Panc1 (cell line): ENCODE data around the gene MYO18B.

Experiments
- POLR2AphosphoS5 ChIP-seq: IDR thresholded peaks from 2 replicates; pipeline ENCODE4 v1.6.1; 2012; ENCODE audit warnings: mild to moderate bottlenecking, low read depth, low read length, moderate library complexity
- TF ChIP-seq, protein P1 (sequence below): fragments of 450-650 bp; IDR thresholded peaks from 2 replicates; pipeline ENCODE4 v1.5.1; 2017; ENCODE audit warnings: mild to moderate bottlenecking
- TF ChIP-seq, protein P2 (sequence below), 2 experiments: IDR thresholded peaks; 2 replicates each; pipeline ENCODE4 v1.6.1; 2011 to 2012; ENCODE audit warnings: low read depth in 2 of 2, control low read depth in 1 of 2, low read length in 1 of 2, mild to moderate bottlenecking in 1 of 2, moderate library complexity in 1 of 2; ENCODE audit not compliant: insufficient read depth in 1 of 2

DNA sequence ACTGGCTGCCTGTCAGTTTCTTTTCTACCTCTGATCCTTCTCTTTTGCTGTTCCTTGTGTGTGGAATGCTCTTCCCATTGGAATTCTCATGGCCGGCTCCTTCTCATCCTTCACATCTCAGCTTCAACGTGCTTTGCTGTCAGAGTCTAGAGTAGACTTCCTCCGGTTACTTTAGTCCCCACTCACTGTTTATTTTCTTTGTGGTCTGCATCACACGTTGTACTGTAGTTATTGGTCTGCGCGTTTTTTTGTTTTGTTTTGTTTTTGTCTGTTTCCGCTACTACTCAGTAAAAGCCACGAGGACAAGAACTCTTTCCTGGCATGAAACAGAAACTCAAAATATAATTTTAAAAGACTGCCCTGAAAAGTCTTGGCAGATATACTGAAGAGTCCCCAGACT is 305.9 kb downstream of the MYO18B start:
- TF ChIP-seq, protein P1, sequence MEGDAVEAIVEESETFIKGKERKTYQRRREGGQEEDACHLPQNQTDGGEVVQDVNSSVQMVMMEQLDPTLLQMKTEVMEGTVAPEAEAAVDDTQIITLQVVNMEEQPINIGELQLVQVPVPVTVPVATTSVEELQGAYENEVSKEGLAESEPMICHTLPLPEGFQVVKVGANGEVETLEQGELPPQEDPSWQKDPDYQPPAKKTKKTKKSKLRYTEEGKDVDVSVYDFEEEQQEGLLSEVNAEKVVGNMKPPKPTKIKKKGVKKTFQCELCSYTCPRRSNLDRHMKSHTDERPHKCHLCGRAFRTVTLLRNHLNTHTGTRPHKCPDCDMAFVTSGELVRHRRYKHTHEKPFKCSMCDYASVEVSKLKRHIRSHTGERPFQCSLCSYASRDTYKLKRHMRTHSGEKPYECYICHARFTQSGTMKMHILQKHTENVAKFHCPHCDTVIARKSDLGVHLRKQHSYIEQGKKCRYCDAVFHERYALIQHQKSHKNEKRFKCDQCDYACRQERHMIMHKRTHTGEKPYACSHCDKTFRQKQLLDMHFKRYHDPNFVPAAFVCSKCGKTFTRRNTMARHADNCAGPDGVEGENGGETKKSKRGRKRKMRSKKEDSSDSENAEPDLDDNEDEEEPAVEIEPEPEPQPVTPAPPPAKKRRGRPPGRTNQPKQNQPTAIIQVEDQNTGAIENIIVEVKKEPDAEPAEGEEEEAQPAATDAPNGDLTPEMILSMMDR = no peak
- no peak for TF ChIP-seq POLR2AphosphoS5
- TF ChIP-seq, protein P2, sequence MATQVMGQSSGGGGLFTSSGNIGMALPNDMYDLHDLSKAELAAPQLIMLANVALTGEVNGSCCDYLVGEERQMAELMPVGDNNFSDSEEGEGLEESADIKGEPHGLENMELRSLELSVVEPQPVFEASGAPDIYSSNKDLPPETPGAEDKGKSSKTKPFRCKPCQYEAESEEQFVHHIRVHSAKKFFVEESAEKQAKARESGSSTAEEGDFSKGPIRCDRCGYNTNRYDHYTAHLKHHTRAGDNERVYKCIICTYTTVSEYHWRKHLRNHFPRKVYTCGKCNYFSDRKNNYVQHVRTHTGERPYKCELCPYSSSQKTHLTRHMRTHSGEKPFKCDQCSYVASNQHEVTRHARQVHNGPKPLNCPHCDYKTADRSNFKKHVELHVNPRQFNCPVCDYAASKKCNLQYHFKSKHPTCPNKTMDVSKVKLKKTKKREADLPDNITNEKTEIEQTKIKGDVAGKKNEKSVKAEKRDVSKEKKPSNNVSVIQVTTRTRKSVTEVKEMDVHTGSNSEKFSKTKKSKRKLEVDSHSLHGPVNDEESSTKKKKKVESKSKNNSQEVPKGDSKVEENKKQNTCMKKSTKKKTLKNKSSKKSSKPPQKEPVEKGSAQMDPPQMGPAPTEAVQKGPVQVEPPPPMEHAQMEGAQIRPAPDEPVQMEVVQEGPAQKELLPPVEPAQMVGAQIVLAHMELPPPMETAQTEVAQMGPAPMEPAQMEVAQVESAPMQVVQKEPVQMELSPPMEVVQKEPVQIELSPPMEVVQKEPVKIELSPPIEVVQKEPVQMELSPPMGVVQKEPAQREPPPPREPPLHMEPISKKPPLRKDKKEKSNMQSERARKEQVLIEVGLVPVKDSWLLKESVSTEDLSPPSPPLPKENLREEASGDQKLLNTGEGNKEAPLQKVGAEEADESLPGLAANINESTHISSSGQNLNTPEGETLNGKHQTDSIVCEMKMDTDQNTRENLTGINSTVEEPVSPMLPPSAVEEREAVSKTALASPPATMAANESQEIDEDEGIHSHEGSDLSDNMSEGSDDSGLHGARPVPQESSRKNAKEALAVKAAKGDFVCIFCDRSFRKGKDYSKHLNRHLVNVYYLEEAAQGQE (IDR thresholded peaks at IDR 0.05; ENCODE audit: insufficient read depth in 1 of 2, low read depth in 2 of 2, low read length in 1 of 2) = no peak
